Caco-2 (cell line): Measurements from ENCODE around the gene DDX4. TPM values are rescaled to one million over a fixed set of nuclear protein-coding genes. Genes with fewer than 3 reads are reported as not detected.

ENCODE experiments used
- BruUV-seq: library from RNA; stranded (reverse); fragments of 400-500 nt; replicated peaks from 2 replicates; lab custom pipeline; 2021; lab: Mats Ljungman, UMichigan
- CTCF ChIA-PET: fragments of 300-600 bp; sonication (Branson Sonifier 250); formaldehyde crosslinking; loops from one replicate; lab custom pipeline; 2022; ENCODE audit warnings: antibody characterized with exemption; lab: Charles Lee
- POLR2A ChIA-PET: fragments of 300-600 bp; sonication (Branson Sonifier 250); formaldehyde crosslinking; loops from one replicate; lab custom pipeline; 2022; ENCODE audit warnings: antibody characterized with exemption; lab: Charles Lee
- DNase-seq, 2 experiments: peaks; one replicate each; pipeline versions ENCODE4 v3.0.0 to v3.0.0-alpha.2; 2020 to 2022
- H3K27me3 ChIP-seq: replicated peaks from 2 replicates; pipeline ENCODE4 v1.6.0; 2011; ENCODE audit warnings: low read length; ENCODE audit not compliant: control insufficient read depth, insufficient read depth
- H3K36me3 ChIP-seq: 2 replicates; pipeline ENCODE4 v1.5.1; 2011; ENCODE audit warnings: low read length; ENCODE audit not compliant: control insufficient read depth, insufficient read depth
- H3K4me1 ChIP-seq: fragments of 250-450 bp; sonication (Bioruptor Pico); 2 replicates; pipeline ENCODE4 v1.5.1; 2020; ENCODE audit warnings: mild to moderate bottlenecking
- H3K4me3 ChIP-seq: 2 replicates; pipeline ENCODE4 v1.5.1; 2011; ENCODE audit warnings: low read depth, mild to moderate bottlenecking, control low read depth, low read length
- H3K9me3 ChIP-seq: fragments of 250-450 bp; sonication (Bioruptor Pico); 2 replicates; pipeline ENCODE4 v1.5.1; 2020; ENCODE audit warnings: mild to moderate bottlenecking, moderate library complexity
- H3K27ac Mint-ChIP-seq: one replicate; pipeline ENCODE4 v1.8.0; 2022; ENCODE audit warnings: mixed read lengths; ENCODE audit not compliant: unreplicated experiment
- H3K27me3 Mint-ChIP-seq: one replicate; pipeline ENCODE4 v1.8.0; 2022; ENCODE audit warnings: mixed read lengths; ENCODE audit not compliant: insufficient read depth, unreplicated experiment
- H3K36me3 Mint-ChIP-seq: one replicate; pipeline ENCODE4 v1.8.0; 2022; ENCODE audit warnings: mild to moderate bottlenecking, mixed read lengths; ENCODE audit not compliant: insufficient read depth, unreplicated experiment
- H3K4me1 Mint-ChIP-seq: one replicate; pipeline ENCODE4 v1.8.0; 2022; ENCODE audit warnings: low read depth, mixed read lengths; ENCODE audit not compliant: unreplicated experiment
- H3K4me3 Mint-ChIP-seq: one replicate; pipeline ENCODE4 v1.8.0; 2022; ENCODE audit warnings: mild to moderate bottlenecking, moderate library complexity, mixed read lengths; ENCODE audit not compliant: unreplicated experiment
- H3K9me3 Mint-ChIP-seq: one replicate; pipeline ENCODE4 v1.8.0; 2022; ENCODE audit warnings: mixed read lengths; ENCODE audit not compliant: unreplicated experiment
- CTCF ChIP-seq, 2 experiments: fragments of 200-600 bp in 1 of 2; IDR thresholded peaks; 1 replicate in 1 of 2; 2 replicates in 1 of 2; pipeline versions ENCODE4 v1.5.1 to v1.8.0; 2011 to 2022; ENCODE audit warnings: antibody characterized with exemption in 1 of 2, control low read depth in 1 of 2, inconsistent platforms in 1 of 2, low read depth in 1 of 2, low read length in 1 of 2, mild to moderate bottlenecking in 1 of 2, moderate library complexity in 1 of 2; ENCODE audit not compliant: insufficient read depth in 1 of 2, severe bottlenecking in 1 of 2, unreplicated experiment in 1 of 2
- intact Hi-C: fragments of 100-400 bp; cut with micrococcal nuclease; formaldehyde crosslinking; loops from one replicate; pipeline ENCODE4 v1.10.0; 2022; ENCODE audit not compliant: unreplicated experiment
- total RNA-seq: library from RNA; stranded (reverse); gene quantifications from 2 replicates; pipeline ENCODE4 v1.2.3, GENCODE V29; 2022

The DDX4 gene
- total RNA-seq, 1 experiment from 2014 or later: not detected

- DNase-seq: no peak
- Histone ChIP-seq H3K4me3 (no peak overlapping the region), H3K9me3 (no peaks in the 10 kb centered on the region), H3K4me1 (peaks cover 5% of the 10 kb centered on the region; the same call in 1 of the 2 replicates), H3K36me3 (no peaks in the 10 kb centered on the region), H3K27me3 (no peaks in the 10 kb centered on the region)
- no peak for TF ChIP-seq CTCF (IDR thresholded peaks at IDR 0.05; ENCODE audit: insufficient read depth in 1 of 2, low read depth in 1 of 2, low read length in 1 of 2, severe bottlenecking in 1 of 2, unreplicated experiment in 1 of 2)
- Mint-ChIP-seq H3K4me1 (peaks cover 6% of the 10 kb centered on the region), H3K4me3 (no peak overlapping the region), H3K27ac (peak overlapping the region; percentile 1), H3K9me3 (no peaks in the 10 kb centered on the region), H3K27me3 (no peaks in the 10 kb centered on the region), H3K36me3 (no peaks in the 10 kb centered on the region)
- POLR2A ChIA-PET: no interaction called here
- no TSS peak for BruUV-seq
- intact Hi-C loops: no loop called here
- CTCF ChIA-PET: interaction anchor here (0.6 kb wide), 1 partner anchor 108 kb away, joined by 3 read pairs; no protein-coding TSS in a partner anchor
These were observed 113.8 kb downstream of the DDX4 start for GRCh38 chr5:55851675-55851979.

- Histone ChIP-seq H3K27me3 (no peaks in the 10 kb centered on the region), H3K4me1 (peaks cover 5% of the 10 kb centered on the region; the same call in 1 of the 2 replicates), H3K9me3 (no peaks in the 10 kb centered on the region), H3K4me3 (no peak overlapping the region), H3K36me3 (no peaks in the 10 kb centered on the region)
- CTCF ChIA-PET: no interaction called here
- no peak overlapping the region for H3K4me3 Mint-ChIP-seq
- no TSS peak for BruUV-seq
- POLR2A ChIA-PET: no interaction called here
- no peak for DNase-seq
- no peak for TF ChIP-seq CTCF (IDR thresholded peaks at IDR 0.05; ENCODE audit: insufficient read depth in 1 of 2, low read depth in 1 of 2, low read length in 1 of 2, severe bottlenecking in 1 of 2, unreplicated experiment in 1 of 2)
- no peaks in the 10 kb centered on the region for H3K36me3 Mint-ChIP-seq
- no peak overlapping the region for H3K27ac Mint-ChIP-seq
- no peaks in the 10 kb centered on the region for H3K27me3 Mint-ChIP-seq
- peaks cover 6% of the 10 kb centered on the region for H3K4me1 Mint-ChIP-seq
- intact Hi-C loops: no loop called here
- H3K9me3 Mint-ChIP-seq: no peaks in the 10 kb centered on the region
These were observed 114.6 kb downstream of the DDX4 start for GRCh38 chr5:55852503-55852902.

GRCh38 chr5:55853041-55853670, 115.3 kb downstream of the DDX4 start:
- peaks cover 6% of the 10 kb centered on the region for H3K4me1 Mint-ChIP-seq
- no peak overlapping the region for H3K4me3 Mint-ChIP-seq
- H3K9me3 Mint-ChIP-seq: no peaks in the 10 kb centered on the region
- no peaks in the 10 kb centered on the region for H3K36me3 Mint-ChIP-seq
- no TSS peak for BruUV-seq
- DNase-seq: no peak
- Histone ChIP-seq H3K36me3 (no peaks in the 10 kb centered on the region), H3K4me1 (peaks cover 5% of the 10 kb centered on the region; the same call in 1 of the 2 replicates), H3K4me3 (no peak overlapping the region), H3K9me3 (no peaks in the 10 kb centered on the region), H3K27me3 (no peaks in the 10 kb centered on the region)
- H3K27ac Mint-ChIP-seq: no peak overlapping the region
- ChIA-PET CTCF (no interaction called here), POLR2A (no interaction called here)
- H3K27me3 Mint-ChIP-seq: no peaks in the 10 kb centered on the region
- TF ChIP-seq CTCF (IDR thresholded peaks at IDR 0.05; ENCODE audit: insufficient read depth in 1 of 2, low read depth in 1 of 2, low read length in 1 of 2, severe bottlenecking in 1 of 2, unreplicated experiment in 1 of 2): no peak
- intact Hi-C loops: no loop called here
